ENCODE measurements around the gene MPP3. TPM values are rescaled to one million over a fixed set of nuclear protein-coding genes. Genes with fewer than 3 reads are reported as not detected.

MPP3 gene
- total RNA-seq, 2 experiments from 2014 or later = not detected

GRCh38 chr17:43852571-43852970, 19.6 kb upstream of the MPP3 start:
- Histone ChIP-seq H3K9me2 (ENCODE audit: insufficient read depth, low read length) (no peaks in the 10 kb centered on the region), H4K20me1 (ENCODE audit: insufficient read depth, low read length) (no peaks in the 10 kb centered on the region), H3K79me2 (ENCODE audit: insufficient read depth, low read depth, low read length) (no peaks in the 10 kb centered on the region), H3K4me2 (ENCODE audit: low read length) (no peak overlapping the region), H3K9me3 (ENCODE audit: low read length) (no peaks in the 10 kb centered on the region), H3K4me3 (ENCODE audit: low read depth, low read length, poor library complexity, severe bottlenecking) (no peak overlapping the region), H2AFZ (ENCODE audit: low read length) (no peak overlapping the region), H3K27ac (ENCODE audit: low read depth, low read length, poor library complexity, severe bottlenecking) (no peak overlapping the region), H3K36me3 (ENCODE audit: insufficient read depth, low read length) (no peaks in the 10 kb centered on the region), H3K4me1 (ENCODE audit: insufficient read depth, low read length, poor library complexity, severe bottlenecking) (no peaks in the 10 kb centered on the region)
- POLR2A ChIA-PET = no interaction called here
- intact Hi-C loops (cut with micrococcal nuclease; ENCODE audit: unreplicated experiment) = no loop called here
- CTCF ChIA-PET (ENCODE audit: unreplicated experiment) = no interaction called here
- TF ChIP-seq EZH2phosphoT487 (IDR thresholded peaks at IDR 0.05; ENCODE audit: borderline replicate concordance, low read depth, low read length) = no peak
- BruUV-seq (replicated peaks) = no TSS peak
- no peak for DNase-seq (ENCODE audit: low spot score)

GRCh38 chr17:43849116-43849515, 16.2 kb upstream of the MPP3 start:
- ChIA-PET CTCF (ENCODE audit: unreplicated experiment) (no interaction called here), POLR2A (no interaction called here)
- H3K4me1 ChIP-seq (ENCODE audit: insufficient read depth, low read length, poor library complexity, severe bottlenecking) = no peaks in the 10 kb centered on the region
- no peaks in the 10 kb centered on the region for H3K9me2 ChIP-seq (ENCODE audit: insufficient read depth, low read length)
- BruUV-seq (replicated peaks) = no TSS peak
- no peak for TF ChIP-seq EZH2phosphoT487 (IDR thresholded peaks at IDR 0.05; ENCODE audit: borderline replicate concordance, low read depth, low read length)
- no peak for TF ChIP-seq CTCF (conservative IDR thresholded peaks at IDR 0.05; ENCODE audit: low read length)
- no peaks in the 10 kb centered on the region for H3K36me3 ChIP-seq (ENCODE audit: insufficient read depth, low read length)
- no peak overlapping the region for H3K27ac ChIP-seq (ENCODE audit: low read depth, low read length, poor library complexity, severe bottlenecking)
- no peaks in the 10 kb centered on the region for H3K9me3 ChIP-seq (ENCODE audit: low read length)
- H2AFZ ChIP-seq (ENCODE audit: low read length) = no peak overlapping the region
- H3K4me3 ChIP-seq (ENCODE audit: low read depth, low read length, poor library complexity, severe bottlenecking) = no peak overlapping the region
- H4K20me1 ChIP-seq (ENCODE audit: insufficient read depth, low read length) = no peaks in the 10 kb centered on the region
- intact Hi-C loops (cut with micrococcal nuclease; ENCODE audit: unreplicated experiment) = no loop called here
- DNase-seq (ENCODE audit: low spot score) = no peak
- no peaks in the 10 kb centered on the region for H3K79me2 ChIP-seq (ENCODE audit: insufficient read depth, low read depth, low read length)
- H3K4me2 ChIP-seq (ENCODE audit: low read length) = no peak overlapping the region

GRCh38 chr17:43848601-43849000, 15.7 kb upstream of the MPP3 start:
- no peak overlapping the region for H3K4me3 ChIP-seq (ENCODE audit: low read depth, low read length, poor library complexity, severe bottlenecking)
- intact Hi-C loops (cut with micrococcal nuclease; ENCODE audit: unreplicated experiment) = no loop called here
- H3K79me2 ChIP-seq (ENCODE audit: insufficient read depth, low read depth, low read length) = no peaks in the 10 kb centered on the region
- no peaks in the 10 kb centered on the region for H3K9me3 ChIP-seq (ENCODE audit: low read length)
- H3K4me2 ChIP-seq (ENCODE audit: low read length) = no peak overlapping the region
- no peak overlapping the region for H3K27ac ChIP-seq (ENCODE audit: low read depth, low read length, poor library complexity, severe bottlenecking)
- CTCF ChIA-PET (ENCODE audit: unreplicated experiment) = no interaction called here
- no peaks in the 10 kb centered on the region for H3K36me3 ChIP-seq (ENCODE audit: insufficient read depth, low read length)
- no peak overlapping the region for H2AFZ ChIP-seq (ENCODE audit: low read length)
- POLR2A ChIA-PET = no interaction called here
- H3K4me1 ChIP-seq (ENCODE audit: insufficient read depth, low read length, poor library complexity, severe bottlenecking) = no peaks in the 10 kb centered on the region
- H3K9me2 ChIP-seq (ENCODE audit: insufficient read depth, low read length) = no peaks in the 10 kb centered on the region
- BruUV-seq (replicated peaks) = no TSS peak
- no peak for TF ChIP-seq CTCF (conservative IDR thresholded peaks at IDR 0.05; ENCODE audit: low read length)
- TF ChIP-seq EZH2phosphoT487 (IDR thresholded peaks at IDR 0.05; ENCODE audit: borderline replicate concordance, low read depth, low read length) = no peak
- H4K20me1 ChIP-seq (ENCODE audit: insufficient read depth, low read length) = no peaks in the 10 kb centered on the region
- DNase-seq (ENCODE audit: low spot score) = no peak
